Effector memory CD8-positive, alpha-beta T cell (primary cell): ENCODE measurements around the gene CTTNBP2NL.
"Not testable (repeated sequence)": the region's sequence is repeated elsewhere in the genome, so short reads cannot be mapped to it uniquely, and the experiment has no call there.

Experiments used
- ATAC-seq: fragments of 150-1000 bp; cut with Tn5 transposase; replicated peaks from 2 replicates; pipeline ENCODE4 v1.10.0; 2021; ENCODE audit warnings: mild to moderate bottlenecking, moderate library complexity
- DNase-seq, 3 experiments: peaks; one replicate each; pipeline ENCODE4 v3.0.0; 2021
- H3K27ac Mint-ChIP-seq, 2 donors: one replicate each; pipeline ENCODE4 v1.8.0; 2022; ENCODE audit warnings: mild to moderate bottlenecking in 2 of 2, mixed read lengths in 2 of 2, moderate library complexity in 2 of 2
- H3K27me3 Mint-ChIP-seq, 2 donors: one replicate each; pipeline ENCODE4 v1.8.0; 2022; ENCODE audit warnings: mixed read lengths in 2 of 2
- H3K36me3 Mint-ChIP-seq: one replicate; pipeline ENCODE4 v1.8.0; 2022; ENCODE audit warnings: mild to moderate bottlenecking, moderate library complexity, mixed read lengths; ENCODE audit not compliant: insufficient read depth
- H3K4me1 Mint-ChIP-seq, 2 donors: one replicate each; pipeline ENCODE4 v1.8.0; 2022; ENCODE audit warnings: low read depth in 2 of 2, mixed read lengths in 2 of 2
- H3K4me3 Mint-ChIP-seq, 2 donors: one replicate each; pipeline ENCODE4 v1.8.0; 2022; ENCODE audit warnings: mild to moderate bottlenecking in 2 of 2, mixed read lengths in 2 of 2, moderate library complexity in 2 of 2
- H3K9me3 Mint-ChIP-seq, 2 donors: one replicate each; pipeline ENCODE4 v1.8.0; 2022; ENCODE audit warnings: mixed read lengths in 2 of 2

The CTTNBP2NL gene

DNA sequence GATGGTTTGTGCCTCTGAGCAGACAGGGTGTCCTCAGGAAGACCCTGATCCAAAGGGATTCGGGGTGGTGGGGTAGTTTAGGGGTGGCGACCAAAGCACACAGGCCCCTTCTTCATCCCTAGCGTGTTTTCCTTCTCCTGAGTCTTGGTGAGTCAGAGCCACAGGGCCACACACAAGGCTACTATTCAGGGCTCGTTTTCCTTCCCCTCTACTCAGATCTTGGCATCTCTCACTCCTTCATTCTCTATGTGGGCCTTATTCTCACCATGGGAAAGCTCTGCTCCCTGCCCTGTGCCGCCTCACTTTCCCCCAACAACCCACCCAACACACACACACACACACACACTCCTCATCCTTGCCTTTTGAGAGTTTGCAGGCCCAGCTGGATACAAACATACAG is 69.1 kb downstream of the CTTNBP2NL start:
- Mint-ChIP-seq H3K27ac (no peak overlapping the region), H3K27me3 (peaks cover 49 to 69% of the 10 kb centered on the region in 2 donors), H3K9me3 (no peaks in the 10 kb centered on the region), H3K36me3 (no peaks in the 10 kb centered on the region), H3K4me3 (no peak overlapping the region), H3K4me1 (peaks cover 8 to 12% of the 10 kb centered on the region in 2 donors)
- no peak for DNase-seq
- no peak for ATAC-seq

DNA sequence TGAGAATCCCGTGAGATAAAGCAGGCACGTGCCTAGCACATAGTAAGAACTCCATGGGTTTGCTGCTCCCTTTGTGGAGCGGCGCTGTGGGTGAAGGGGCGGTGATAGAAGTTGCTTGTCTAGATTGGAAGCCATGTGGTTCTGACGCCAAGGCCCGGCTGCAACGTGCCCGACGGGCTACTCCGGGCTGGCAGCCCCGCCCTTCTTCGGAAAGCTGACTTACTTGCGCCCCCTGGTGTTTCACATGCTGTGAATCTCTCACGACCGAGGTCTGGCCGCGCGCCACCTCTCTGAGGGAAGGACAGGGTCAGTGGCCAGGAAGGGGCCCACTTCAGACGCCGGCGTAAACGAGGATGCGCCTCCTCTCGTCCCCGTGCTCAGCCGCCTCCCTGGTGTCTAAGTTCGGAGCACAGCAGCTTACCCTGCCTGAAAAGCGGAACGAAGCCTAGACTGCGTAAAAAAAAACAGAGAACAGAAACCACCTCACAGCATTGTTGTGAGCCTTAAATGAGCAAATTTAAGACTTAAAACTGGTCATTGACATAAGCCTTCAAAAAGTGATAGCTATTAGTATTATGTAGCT is 70.2 kb downstream of the CTTNBP2NL start:
- no peaks in the 10 kb centered on the region for H3K36me3 Mint-ChIP-seq
- peak; percentile 94 for ATAC-seq
- H3K4me3 Mint-ChIP-seq, result peak overlapping the region; percentile 72 to 85
- H3K4me1 Mint-ChIP-seq, result peaks cover 8 to 12% of the 10 kb centered on the region in 2 donors
- H3K9me3 Mint-ChIP-seq, result no peaks in the 10 kb centered on the region
- no peak overlapping the region for H3K27ac Mint-ChIP-seq
- peaks cover 56 to 80% of the 10 kb centered on the region in 2 donors for H3K27me3 Mint-ChIP-seq
- peak; percentile 84 to 85 (median 85) for DNase-seq

- not testable (repeated sequence) for DNase-seq, H3K27ac Mint-ChIP-seq, ATAC-seq, H3K36me3 Mint-ChIP-seq, H3K9me3 Mint-ChIP-seq, H3K4me3 Mint-ChIP-seq
- peaks cover 68 to 84% of the 10 kb centered on the region in 2 donors for H3K27me3 Mint-ChIP-seq
- peaks cover 8 to 12% of the 10 kb centered on the region in 2 donors for H3K4me1 Mint-ChIP-seq
Observed at GRCh38 chr1:112470324-112470723, 74.3 kb downstream of the CTTNBP2NL start.

DNA sequence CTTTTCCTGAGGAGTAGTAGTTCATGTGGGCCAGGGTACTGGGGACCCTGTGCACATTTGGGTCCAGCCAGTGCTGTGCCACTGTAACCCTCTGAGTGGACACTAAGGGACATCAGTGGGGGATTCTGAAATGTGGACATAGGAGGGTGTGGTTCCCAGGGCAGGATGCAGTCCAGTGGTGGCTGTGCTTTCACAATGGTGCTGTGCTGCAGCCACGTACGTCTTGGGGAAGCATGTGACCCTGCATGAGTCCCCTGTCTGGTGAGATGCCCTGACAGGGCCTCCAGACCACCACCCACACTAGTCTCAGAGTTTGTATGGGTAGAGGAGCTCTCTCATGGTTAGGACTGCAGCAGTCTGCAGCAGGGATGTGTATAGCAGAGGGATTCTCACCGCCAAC is 75.0 kb downstream of the CTTNBP2NL start:
- Mint-ChIP-seq H3K9me3 (no peaks in the 10 kb centered on the region), H3K36me3 (no peaks in the 10 kb centered on the region), H3K4me1 (peaks cover 4 to 7% of the 10 kb centered on the region in 2 donors), H3K4me3 (no peak overlapping the region), H3K27me3 (peaks cover 74 to 79% of the 10 kb centered on the region in 2 donors), H3K27ac (no peak overlapping the region)
- ATAC-seq (no peak), DNase-seq (no peak)

DNA sequence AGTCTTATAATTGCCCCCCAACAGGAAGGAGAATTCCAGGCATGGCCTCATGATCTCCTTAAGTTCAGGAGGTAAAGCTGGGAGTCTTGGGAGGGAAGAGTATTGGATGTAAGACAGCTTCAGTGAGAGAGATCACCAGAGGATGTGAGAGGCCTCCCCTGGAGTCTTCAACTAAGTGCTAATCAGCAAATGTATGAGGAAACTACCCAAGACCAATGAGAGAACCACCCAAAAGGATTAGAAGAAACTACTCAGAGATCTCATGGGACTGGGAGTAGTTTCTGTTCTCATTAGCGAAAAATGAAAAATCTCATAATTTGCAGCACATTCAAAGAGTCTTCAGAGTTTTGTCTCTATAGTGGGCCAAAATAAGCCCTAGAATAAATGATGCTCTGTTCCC is 76.1 kb downstream of the CTTNBP2NL start:
- Mint-ChIP-seq H3K4me1 (no peaks in the 10 kb centered on the region), H3K27me3 (peaks cover 68 to 76% of the 10 kb centered on the region in 2 donors), H3K36me3 (no peaks in the 10 kb centered on the region), H3K27ac (no peak overlapping the region), H3K4me3 (no peak overlapping the region), H3K9me3 (peaks cover 2 to 8% of the 10 kb centered on the region in 2 donors)
- ATAC-seq (no peak), DNase-seq (no peak)

DNA sequence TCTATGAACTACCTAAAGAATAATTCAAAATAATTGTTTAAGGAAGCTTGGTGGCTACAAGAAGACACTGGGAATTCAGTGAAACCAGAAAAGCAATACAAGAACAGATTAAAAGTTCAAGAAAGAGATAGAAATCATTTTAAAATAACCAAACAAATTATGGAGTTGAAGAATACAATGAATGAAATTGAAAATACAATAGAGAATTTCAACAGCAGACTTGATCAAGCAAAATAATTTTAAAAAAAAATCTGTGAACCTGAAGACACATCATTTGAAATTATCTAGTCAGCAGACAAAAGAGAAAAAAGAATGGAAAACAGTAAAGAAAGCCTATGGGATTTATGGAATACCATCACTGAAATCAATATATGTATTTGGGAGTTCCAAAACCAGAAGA is 81.5 kb downstream of the CTTNBP2NL start:
- Mint-ChIP-seq H3K4me1 (no peaks in the 10 kb centered on the region), H3K27me3 (peaks cover 45 to 57% of the 10 kb centered on the region in 2 donors), H3K27ac (no peak overlapping the region), H3K4me3 (no peak overlapping the region), H3K36me3 (peaks cover 3% of the 10 kb centered on the region), H3K9me3 (peaks cover 6 to 18% of the 10 kb centered on the region in 2 donors)
- no peak for DNase-seq
- no peak for ATAC-seq

GRCh38 chr1:112478314-112478713 is 82.3 kb downstream of the CTTNBP2NL start:
- ATAC-seq, result no peak
- Mint-ChIP-seq H3K4me3 (no peak overlapping the region), H3K9me3 (peaks cover 6 to 18% of the 10 kb centered on the region in 2 donors), H3K36me3 (peaks cover 3% of the 10 kb centered on the region), H3K27ac (no peak overlapping the region), H3K4me1 (no peaks in the 10 kb centered on the region), H3K27me3 (peaks cover 38 to 49% of the 10 kb centered on the region in 2 donors)
- DNase-seq, result no peak

DNA sequence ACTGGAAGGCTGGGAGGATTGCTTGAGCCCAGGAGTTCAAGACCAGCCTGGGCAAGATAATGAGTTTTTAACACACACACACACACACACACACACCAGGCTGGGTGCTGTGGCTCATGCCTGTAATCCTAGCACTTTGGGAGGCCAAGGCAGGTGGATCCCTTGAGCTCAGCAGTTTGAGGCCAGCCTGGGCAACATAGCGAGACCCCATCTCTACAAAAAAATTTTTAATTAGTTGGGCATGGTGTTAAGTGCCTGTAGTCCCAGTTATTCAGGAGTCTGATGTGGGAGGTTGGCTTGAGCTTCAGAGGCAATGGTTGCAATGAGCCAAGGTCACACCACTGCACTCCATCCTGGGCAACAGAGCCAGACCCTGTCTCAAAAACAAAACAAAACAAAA is 90.0 kb downstream of the CTTNBP2NL start:
- H3K36me3 Mint-ChIP-seq, H3K27ac Mint-ChIP-seq, H3K9me3 Mint-ChIP-seq, H3K4me1 Mint-ChIP-seq, DNase-seq, ATAC-seq, H3K4me3 Mint-ChIP-seq: not testable (repeated sequence)
- H3K27me3 Mint-ChIP-seq, result peaks cover 13 to 26% of the 10 kb centered on the region in 2 donors

- not testable (repeated sequence) for ATAC-seq, H3K9me3 Mint-ChIP-seq, H3K4me3 Mint-ChIP-seq, H3K27ac Mint-ChIP-seq, H3K4me1 Mint-ChIP-seq, H3K36me3 Mint-ChIP-seq, DNase-seq
- peaks cover 12 to 23% of the 10 kb centered on the region in 2 donors for H3K27me3 Mint-ChIP-seq
Observed at GRCh38 chr1:112487686-112488085, 91.7 kb downstream of the CTTNBP2NL start.

DNA sequence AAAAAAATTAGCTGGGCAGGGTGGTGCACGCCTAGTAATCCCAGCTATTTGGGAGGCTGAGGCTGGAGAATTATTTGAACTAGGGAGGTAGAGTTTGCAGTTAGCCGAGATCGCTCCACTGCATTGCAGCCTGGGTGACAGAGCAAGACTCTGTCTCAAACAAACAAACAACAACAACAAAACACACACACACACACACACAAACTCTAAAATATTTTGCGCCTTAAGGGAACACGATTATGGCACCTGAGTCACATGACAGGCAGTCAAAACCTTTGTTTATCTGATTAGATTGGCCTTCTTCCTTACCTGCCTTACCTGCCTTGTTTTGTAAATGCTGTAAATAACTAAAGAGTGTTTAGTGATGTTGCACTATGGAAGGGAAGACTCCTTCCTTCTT is 92.1 kb downstream of the CTTNBP2NL start:
- no peaks in the 10 kb centered on the region for H3K9me3 Mint-ChIP-seq
- H3K27me3 Mint-ChIP-seq, result peaks cover 12 to 28% of the 10 kb centered on the region in 2 donors
- H3K27ac Mint-ChIP-seq, result no peak overlapping the region
- H3K4me1 Mint-ChIP-seq, result no peaks in the 10 kb centered on the region
- ATAC-seq (no peak), DNase-seq (no peak)
- H3K4me3 Mint-ChIP-seq, result no peak overlapping the region
- H3K36me3 Mint-ChIP-seq, result no peaks in the 10 kb centered on the region

GRCh38 chr1:112492076-112492475 is 96.1 kb downstream of the CTTNBP2NL start:
- Mint-ChIP-seq H3K9me3 (no peaks in the 10 kb centered on the region), H3K27me3 (peaks cover 20 to 45% of the 10 kb centered on the region in 2 donors), H3K4me3 (no peak overlapping the region), H3K4me1 (no peaks in the 10 kb centered on the region), H3K36me3 (no peaks in the 10 kb centered on the region), H3K27ac (no peak overlapping the region)
- DNase-seq, result no peak
- ATAC-seq, result no peak

- H3K4me3 Mint-ChIP-seq, result peak overlapping the region; percentile 3 to 34
- no peaks in the 10 kb centered on the region for H3K4me1 Mint-ChIP-seq
- peaks cover 32 to 57% of the 10 kb centered on the region in 2 donors for H3K27me3 Mint-ChIP-seq
- H3K36me3 Mint-ChIP-seq, result no peaks in the 10 kb centered on the region
- ATAC-seq (no peak), DNase-seq (no peak)
- no peaks in the 10 kb centered on the region for H3K9me3 Mint-ChIP-seq
- peak overlapping the region in 1 of 2 donors; percentile 6 for H3K27ac Mint-ChIP-seq
Observed at GRCh38 chr1:112493351-112493750, 97.3 kb downstream of the CTTNBP2NL start.

- Mint-ChIP-seq H3K4me3 (no peak overlapping the region), H3K27me3 (peaks cover 47 to 56% of the 10 kb centered on the region in 2 donors), H3K36me3 (no peaks in the 10 kb centered on the region), H3K9me3 (no peaks in the 10 kb centered on the region), H3K4me1 (no peaks in the 10 kb centered on the region), H3K27ac (no peak overlapping the region)
- no peak for ATAC-seq
- DNase-seq, result no peak
Observed at GRCh38 chr1:112496290-112496689, 100.3 kb downstream of the CTTNBP2NL start.

DNA sequence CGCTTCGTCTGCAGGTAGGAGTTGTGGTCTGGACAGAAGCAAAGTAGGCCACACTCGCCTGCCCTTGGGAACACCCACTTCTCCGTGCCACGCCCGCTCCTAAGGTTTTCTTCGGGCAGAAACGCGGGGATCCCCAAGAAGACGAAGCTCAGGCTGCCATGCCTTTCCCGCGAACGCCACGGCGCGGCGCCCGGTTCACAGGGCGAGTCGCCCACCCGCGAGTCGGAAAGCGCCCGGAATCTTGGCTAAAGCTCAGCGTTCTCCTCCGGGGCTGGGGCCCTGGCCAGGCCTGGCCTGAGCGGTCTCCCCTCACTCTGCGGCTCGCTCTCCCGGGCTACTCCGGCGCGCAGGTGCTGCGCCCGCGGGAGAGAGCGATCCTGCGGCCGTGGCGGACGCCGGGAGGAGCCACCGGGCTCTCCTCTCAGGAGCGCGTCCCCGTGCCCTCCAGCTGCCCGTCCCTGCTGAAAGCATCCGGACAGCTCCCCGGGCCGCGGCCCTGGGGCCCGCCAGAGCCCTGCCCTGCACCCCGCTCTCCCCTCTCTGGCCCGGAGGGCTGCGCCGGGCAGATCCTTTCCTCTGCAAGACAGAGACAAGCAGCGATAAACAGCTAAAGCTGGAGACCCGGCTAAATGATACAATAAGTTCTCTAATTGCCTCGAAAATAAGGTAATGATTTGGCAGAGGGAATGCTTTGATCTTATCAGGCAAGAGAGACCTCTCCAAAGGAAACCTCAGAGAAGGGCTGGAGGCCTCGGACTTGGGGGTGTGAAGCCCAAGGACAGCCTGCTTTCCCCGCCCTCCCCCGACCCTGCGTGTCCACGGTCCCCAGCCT is 106.0 kb downstream of the CTTNBP2NL start:
- H3K27ac Mint-ChIP-seq, result no peak overlapping the region
- peak; percentile 47 to 59 (median 50) for DNase-seq
- peaks cover 65 to 68% of the 10 kb centered on the region in 2 donors for H3K27me3 Mint-ChIP-seq
- no peaks in the 10 kb centered on the region for H3K9me3 Mint-ChIP-seq
- ATAC-seq, result peak; percentile 80
- peak overlapping the region; percentile 51 to 70 for H3K4me3 Mint-ChIP-seq
- no peaks in the 10 kb centered on the region for H3K36me3 Mint-ChIP-seq
- peaks cover 0 to 1% of the 10 kb centered on the region in 2 donors for H3K4me1 Mint-ChIP-seq
